Endothelial cell of umbilical vein (primary cell): ENCODE results near the gene PIK3R6. TPM values are rescaled to one million over a fixed set of nuclear protein-coding genes. Genes with fewer than 3 reads are reported as not detected.

Source experiments
- BruUV-seq: library from RNA; stranded (reverse); fragments of 400-500 nt; replicated peaks from 2 replicates; lab custom pipeline; 2021; lab: Mats Ljungman, UMichigan
- CTCF ChIA-PET: fragments of 300-600, 350-600 bp; sonication (Branson Sonifier 250); formaldehyde crosslinking; loops from one replicate; lab custom pipeline; 2021; ENCODE audit warnings: antibody characterized with exemption, inconsistent platforms; lab: Charles Lee
- POLR2A ChIA-PET: fragments of 300-600, 350-600 bp; sonication (Branson Sonifier 250); formaldehyde crosslinking; loops from one replicate; lab custom pipeline; 2021; ENCODE audit warnings: antibody characterized with exemption, inconsistent platforms; lab: Charles Lee
- DNase-seq: peaks from one replicate; pipeline ENCODE4 v3.0.0-alpha.2; 2011; ENCODE audit warnings: low read depth, low spot score
- FAIRE-seq: peaks from 2 replicates; lab custom pipeline; 2011; peaks lifted over from hg19 to GRCh38; lab: Jason Lieb, UNC
- H2AFZ ChIP-seq: 2 replicates; pipeline ENCODE4 v1.6.0; 2012; ENCODE audit warnings: low read depth, low read length, control low read depth, inconsistent platforms
- H3K27ac ChIP-seq: 2 replicates; pipeline ENCODE4 v1.5.1; 2011; ENCODE audit warnings: low read depth, mild to moderate bottlenecking, control low read depth, low read length, moderate library complexity; ENCODE audit not compliant: insufficient read depth
- H3K27me3 ChIP-seq, 2 experiments: 2 replicates each; pipeline versions ENCODE4 v1.6.0 to v1.6.1; 2011; ENCODE audit warnings: low read length in 2 of 2, mixed read lengths in 1 of 2; ENCODE audit not compliant: control insufficient read depth in 2 of 2, insufficient read depth in 2 of 2
- H3K36me3 ChIP-seq, 2 experiments: 2 replicates in 1 of 2; 3 replicates in 1 of 2; pipeline ENCODE4 v1.5.1; 2011; ENCODE audit warnings: low read length in 2 of 2, mild to moderate bottlenecking in 1 of 2, moderate library complexity in 1 of 2; ENCODE audit not compliant: control insufficient read depth in 2 of 2, insufficient read depth in 2 of 2; ENCODE audit errors: extremely low read depth in 1 of 2
- H3K4me1 ChIP-seq: 3 replicates; pipeline ENCODE4 v1.5.1; 2011; ENCODE audit warnings: mild to moderate bottlenecking, low read length; ENCODE audit not compliant: control insufficient read depth, insufficient read depth; ENCODE audit errors: extremely low read depth
- H3K4me2 ChIP-seq: 2 replicates; pipeline ENCODE4 v1.6.1; 2011; ENCODE audit warnings: low read length, control low read depth, mixed read lengths; ENCODE audit not compliant: insufficient read depth
- H3K4me3 ChIP-seq, 3 experiments: fragments of 200-600 bp in 1 of 3; sonication (generic), shearing (Covaris generic) in 1 of 3; replicated peaks in 1 of 3; 2 replicates each; pipeline ENCODE4 v1.5.1; 2011 to 2016; ENCODE audit warnings: control low read depth in 3 of 3, low read length in 3 of 3, mild to moderate bottlenecking in 2 of 3, inconsistent platforms in 1 of 3, low read depth in 1 of 3, moderate library complexity in 1 of 3; ENCODE audit not compliant: insufficient read depth in 1 of 3
- H3K79me2 ChIP-seq: 2 replicates; pipeline ENCODE4 v1.6.0; 2012; ENCODE audit warnings: low read length, inconsistent platforms; ENCODE audit not compliant: control insufficient read depth, insufficient read depth
- H3K9ac ChIP-seq: replicated peaks from 2 replicates; pipeline ENCODE3; 2011; ENCODE audit warnings: low read length, control low read depth; ENCODE audit not compliant: insufficient read depth; ENCODE audit errors: extremely low read depth
- H3K9me1 ChIP-seq: replicated peaks from 3 replicates; pipeline ENCODE4 v1.6.0; 2011; ENCODE audit warnings: mild to moderate bottlenecking, low read length; ENCODE audit not compliant: control insufficient read depth, insufficient read depth; ENCODE audit errors: extremely low read depth
- H3K9me3 ChIP-seq: replicated peaks from 2 replicates; pipeline ENCODE4 v1.5.1; 2012; ENCODE audit warnings: low read length, inconsistent platforms; ENCODE audit not compliant: control insufficient read depth, insufficient read depth
- H4K20me1 ChIP-seq: replicated peaks from 2 replicates; pipeline ENCODE3; 2011; ENCODE audit warnings: mild to moderate bottlenecking, low read length; ENCODE audit not compliant: control insufficient read depth, insufficient read depth; ENCODE audit errors: extremely low read depth
- EZH2 ChIP-seq: IDR thresholded peaks from 2 replicates; pipeline ENCODE4 v1.6.1; 2012; ENCODE audit warnings: borderline replicate concordance, low read depth, mild to moderate bottlenecking, moderate library complexity, low read length, inconsistent platforms; ENCODE audit not compliant: severe bottlenecking
- FOS ChIP-seq: IDR thresholded peaks from 2 replicates; pipeline ENCODE4 v1.6.1; 2011; ENCODE audit warnings: mild to moderate bottlenecking, low read length, moderate library complexity, borderline replicate concordance; ENCODE audit not compliant: insufficient read depth
- GATA2 ChIP-seq: IDR thresholded peaks from 2 replicates; pipeline ENCODE4 v1.7.0; 2011; ENCODE audit warnings: low read depth, mild to moderate bottlenecking, moderate library complexity, mixed read lengths, low read length; ENCODE audit not compliant: insufficient read length, insufficient read depth
- JUN ChIP-seq: IDR thresholded peaks from 2 replicates; pipeline ENCODE4 v1.6.1; 2011; ENCODE audit warnings: borderline replicate concordance, low read depth; ENCODE audit not compliant: insufficient read length, insufficient read depth
- MYC ChIP-seq: IDR thresholded peaks from one replicate; pipeline ENCODE4 v1.6.1; 2011; ENCODE audit warnings: mild to moderate bottlenecking, low read depth, low read length
- POLR2A ChIP-seq: IDR thresholded peaks from 2 replicates; pipeline ENCODE4 v1.6.1; 2012; ENCODE audit warnings: low read depth, mild to moderate bottlenecking, control low read depth, low read length
- POLR2AphosphoS5 ChIP-seq: IDR thresholded peaks from 2 replicates; pipeline ENCODE4 v1.6.1; 2012; ENCODE audit warnings: low read depth, mild to moderate bottlenecking, control low read depth, low read length, moderate library complexity; ENCODE audit not compliant: insufficient read depth
- dilution Hi-C: fragments of 300-500 bp; cut with MboI; formaldehyde crosslinking; loops from one replicate; pipeline ENCODE4 v1.15.0; 2019; ENCODE audit warnings: low sequenced_read_pairs; ENCODE audit not compliant: extremely low pct_ligation_motif_present
- intact Hi-C: fragments of 100-400 bp; cut with micrococcal nuclease; formaldehyde crosslinking; loops from one replicate; pipeline ENCODE4 v1.10.0; 2022
- polyA plus RNA-seq, 4 experiments: library from polyadenylated mRNA; depleted of rRNA in 3 of 4; stranded (reverse) in 3 of 4; unstranded in 1 of 4; fragments of >200 nt; gene quantifications; 2 replicates each; pipeline versions ENCODE4 v1.2.1 to v1.2.3, GENCODE V29; 2011 to 2012; ENCODE audit warnings: missing spikeins in 1 of 4
- total RNA-seq: library from RNA; stranded (reverse); gene quantifications from 2 replicates; pipeline ENCODE4 v1.2.3, GENCODE V29; 2021
- TF ChIP-seq, protein P1 (sequence below), 2 donors: IDR thresholded peaks; 1 replicate in 1 of 2; 2 replicates in 1 of 2; pipeline ENCODE4 v1.5.1; 2011; ENCODE audit warnings: low read length in 2 of 2, mild to moderate bottlenecking in 2 of 2, moderate library complexity in 2 of 2, control low read depth in 1 of 2, inconsistent platforms in 1 of 2, low read depth in 1 of 2; ENCODE audit not compliant: insufficient read depth in 1 of 2; ENCODE audit errors: extremely low read depth in 1 of 2
- TF ChIP-seq, protein P2 (sequence below): IDR thresholded peaks from 2 replicates; pipeline ENCODE4 v1.6.1; 2011; ENCODE audit not compliant: insufficient read depth, insufficient read length

Gene PIK3R6
- total and polyA plus RNA-seq, 2 donors (not counting 3 experiments of a cell fraction or from before 2014, with no cell fraction given), result not detected

DNA sequence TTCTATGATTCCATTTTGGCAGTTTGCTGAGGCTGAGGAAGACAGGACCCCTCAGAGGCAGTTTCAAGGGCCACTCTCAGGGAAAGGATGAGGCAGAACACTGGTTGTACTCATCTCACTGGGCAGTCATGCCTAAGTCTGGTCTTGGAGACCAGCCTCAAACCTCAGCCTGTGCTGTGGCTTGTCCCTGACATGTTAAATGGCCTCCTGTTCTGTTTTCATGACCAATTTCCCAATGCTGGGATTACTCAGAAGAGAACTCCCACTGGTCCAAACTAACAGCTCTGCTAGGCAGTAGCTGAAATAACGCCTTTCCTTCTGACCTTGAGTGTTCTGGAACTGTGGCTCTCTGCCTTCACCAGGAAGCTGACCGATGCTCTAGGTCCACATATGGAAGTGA, 100.7 kb downstream of the PIK3R6 start:
- Histone ChIP-seq H2AFZ (no peak overlapping the region), H3K27ac (no peak overlapping the region), H3K79me2 (no peaks in the 10 kb centered on the region), H3K4me3 (no peak overlapping the region), H3K9me1 (no peaks in the 10 kb centered on the region), H3K9ac (no peak overlapping the region), H3K27me3 (peaks cover 0 to 8% of the 10 kb centered on the region in 2 experiments), H3K4me1 (no peaks in the 10 kb centered on the region), H3K9me3 (no peaks in the 10 kb centered on the region), H4K20me1 (no peaks in the 10 kb centered on the region), H3K4me2 (no peak overlapping the region), H3K36me3 (no peaks in the 10 kb centered on the region)
- FAIRE-seq (no peak), DNase-seq (no peak)
- BruUV-seq, result no TSS peak
- POLR2A ChIA-PET, result no interaction called here
- dilution Hi-C loops, result no loop called here
- CTCF ChIA-PET, result no interaction called here
- TF ChIP-seq GATA2 (no peak), JUN (no peak), FOS (no peak), POLR2AphosphoS5 (no peak), EZH2 (no peak), POLR2A (no peak), MYC (no peak)
- TF ChIP-seq, protein P1, sequence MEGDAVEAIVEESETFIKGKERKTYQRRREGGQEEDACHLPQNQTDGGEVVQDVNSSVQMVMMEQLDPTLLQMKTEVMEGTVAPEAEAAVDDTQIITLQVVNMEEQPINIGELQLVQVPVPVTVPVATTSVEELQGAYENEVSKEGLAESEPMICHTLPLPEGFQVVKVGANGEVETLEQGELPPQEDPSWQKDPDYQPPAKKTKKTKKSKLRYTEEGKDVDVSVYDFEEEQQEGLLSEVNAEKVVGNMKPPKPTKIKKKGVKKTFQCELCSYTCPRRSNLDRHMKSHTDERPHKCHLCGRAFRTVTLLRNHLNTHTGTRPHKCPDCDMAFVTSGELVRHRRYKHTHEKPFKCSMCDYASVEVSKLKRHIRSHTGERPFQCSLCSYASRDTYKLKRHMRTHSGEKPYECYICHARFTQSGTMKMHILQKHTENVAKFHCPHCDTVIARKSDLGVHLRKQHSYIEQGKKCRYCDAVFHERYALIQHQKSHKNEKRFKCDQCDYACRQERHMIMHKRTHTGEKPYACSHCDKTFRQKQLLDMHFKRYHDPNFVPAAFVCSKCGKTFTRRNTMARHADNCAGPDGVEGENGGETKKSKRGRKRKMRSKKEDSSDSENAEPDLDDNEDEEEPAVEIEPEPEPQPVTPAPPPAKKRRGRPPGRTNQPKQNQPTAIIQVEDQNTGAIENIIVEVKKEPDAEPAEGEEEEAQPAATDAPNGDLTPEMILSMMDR (IDR thresholded peaks at IDR 0.05; ENCODE audit: extremely low read depth in 1 of 2, insufficient read depth in 1 of 2, low read depth in 1 of 2, low read length in 2 of 2), result no peak
- TF ChIP-seq, protein P2, sequence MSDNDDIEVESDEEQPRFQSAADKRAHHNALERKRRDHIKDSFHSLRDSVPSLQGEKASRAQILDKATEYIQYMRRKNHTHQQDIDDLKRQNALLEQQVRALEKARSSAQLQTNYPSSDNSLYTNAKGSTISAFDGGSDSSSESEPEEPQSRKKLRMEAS, result no peak
- intact Hi-C loops, result no loop called here
